ENCODE results near the gene INPPL1.
"Not testable (repeated sequence)": the region's sequence is repeated elsewhere in the genome, so short reads cannot be mapped to it uniquely, and the experiment has no call there.

The INPPL1 gene

GRCh38 chr11:72224564-72225410, at the start of gene INPPL1:
TSS of gene INPPL1 (plus strand) at chr11:72224767. CDS start at chr11:72224985, 218 bp downstream.
- DNase-seq: peak; percentile 77

GRCh38 chr11:72177656-72178055, 46.9 kb upstream of the INPPL1 start:
- no peak for DNase-seq

- no peak for DNase-seq
Observed at GRCh38 chr11:72179049-72179803, 45.3 kb upstream of the INPPL1 start.

GRCh38 chr11:72179804-72180396, 44.7 kb upstream of the INPPL1 start:
- no peak for DNase-seq

GRCh38 chr11:72180892-72181552, 43.5 kb upstream of the INPPL1 start:
- not testable (repeated sequence) for DNase-seq

GRCh38 chr11:72181553-72181958, 43.0 kb upstream of the INPPL1 start:
- DNase-seq: not testable (repeated sequence)

- no peak for DNase-seq
Observed at GRCh38 chr11:72188267-72188666, 36.3 kb upstream of the INPPL1 start.

GRCh38 chr11:72189455-72190250, 34.9 kb upstream of the INPPL1 start:
- no peak for DNase-seq

- DNase-seq: no peak
Observed at GRCh38 chr11:72190631-72191071, 33.9 kb upstream of the INPPL1 start.

- DNase-seq: peak; percentile 42
Observed at GRCh38 chr11:72191961-72192381, 32.6 kb upstream of the INPPL1 start, which contains the start of gene FOLR1. TSS of gene FOLR1 (plus strand) at chr11:72192140. CDS start at chr11:72192174, 34 bp downstream.

GRCh38 chr11:72195518-72196270, 28.9 kb upstream of the INPPL1 start:
- peak; percentile 32 for DNase-seq

GRCh38 chr11:72201445-72201844, 23.1 kb upstream of the INPPL1 start:
- peak; percentile 22 for DNase-seq

GRCh38 chr11:72202571-72202970, 22.0 kb upstream of the INPPL1 start:
- DNase-seq: peak; percentile 12

GRCh38 chr11:72203163-72203562, 21.4 kb upstream of the INPPL1 start:
- DNase-seq: peak; percentile 15

- DNase-seq: no peak
Observed at GRCh38 chr11:72204886-72205285, 19.7 kb upstream of the INPPL1 start.

GRCh38 chr11:72206794-72207193, 17.8 kb upstream of the INPPL1 start:
- DNase-seq: peak; percentile 26

- DNase-seq: peak; percentile 10
Observed at GRCh38 chr11:72208281-72208680, 16.3 kb upstream of the INPPL1 start.

- no peak for DNase-seq
Observed at GRCh38 chr11:72209101-72209500, 15.5 kb upstream of the INPPL1 start.

GRCh38 chr11:72216638-72217037, 7.9 kb upstream of the INPPL1 start, which contains the start of gene FOLR2:
TSS of gene FOLR2 (plus strand) at chr11:72216794. CDS start at chr11:72218585, 1,791 bp downstream.
- DNase-seq: peak; percentile 35

GRCh38 chr11:72217841-72218240, 6.7 kb upstream of the INPPL1 start:
- peak; percentile 6 for DNase-seq

- peak; percentile 25 for DNase-seq
Observed at GRCh38 chr11:72218251-72218745, 6.3 kb upstream of the INPPL1 start.

Data from activated CD8-positive, alpha-beta memory T cell treated with anti-CD3 and anti-CD28 coated beads, Interleukin-2, amount 50 U/mL, for 48 hours (primary cell).